Measurements from ENCODE around the gene CTDSPL2. TPM values are rescaled to one million over a fixed set of nuclear protein-coding genes. Genes with fewer than 3 reads are reported as not detected.
A peak's percentile ranks its signal among the peaks of the same experiment; 100 is the strongest.

Gene CTDSPL2
- total RNA-seq, 4 donors from 2014 or later, result 18.3 to 26.1 (median 24.5) TPM

DNA sequence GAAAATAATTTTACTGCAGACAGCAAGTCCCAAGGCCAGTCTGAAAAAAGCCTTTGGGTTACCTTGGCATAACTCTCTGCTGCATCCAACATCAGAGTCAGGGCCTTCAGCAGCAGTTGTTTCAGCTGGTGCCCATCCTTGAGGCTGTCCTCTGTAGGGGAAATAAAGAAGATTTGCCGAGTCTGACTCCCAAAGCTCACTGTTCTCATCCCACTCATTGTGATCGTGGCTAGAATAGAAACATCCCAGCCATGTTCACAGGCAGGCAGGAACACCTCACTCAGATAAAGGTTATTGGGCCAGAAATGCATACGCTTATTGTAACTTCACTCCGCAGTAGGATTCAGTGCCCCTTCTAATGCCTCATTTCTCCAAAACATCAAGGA, 138.7 kb downstream of the CTDSPL2 start:
- in situ Hi-C loops (cut with MboI; ENCODE audit: low sequenced_read_pairs in 4 of 4) (no loop called here), intact Hi-C loops (cut with DNase I; ENCODE audit: low total_unique reads) (no loop called here)
- H3K4me3 ChIP-seq, result no peak overlapping the region
- peaks cover 0 to 80% of the 10 kb centered on the region in 2 donors for H3K36me3 ChIP-seq
- no peak overlapping the region for H3K27ac ChIP-seq
- TF ChIP-seq, protein P1, sequence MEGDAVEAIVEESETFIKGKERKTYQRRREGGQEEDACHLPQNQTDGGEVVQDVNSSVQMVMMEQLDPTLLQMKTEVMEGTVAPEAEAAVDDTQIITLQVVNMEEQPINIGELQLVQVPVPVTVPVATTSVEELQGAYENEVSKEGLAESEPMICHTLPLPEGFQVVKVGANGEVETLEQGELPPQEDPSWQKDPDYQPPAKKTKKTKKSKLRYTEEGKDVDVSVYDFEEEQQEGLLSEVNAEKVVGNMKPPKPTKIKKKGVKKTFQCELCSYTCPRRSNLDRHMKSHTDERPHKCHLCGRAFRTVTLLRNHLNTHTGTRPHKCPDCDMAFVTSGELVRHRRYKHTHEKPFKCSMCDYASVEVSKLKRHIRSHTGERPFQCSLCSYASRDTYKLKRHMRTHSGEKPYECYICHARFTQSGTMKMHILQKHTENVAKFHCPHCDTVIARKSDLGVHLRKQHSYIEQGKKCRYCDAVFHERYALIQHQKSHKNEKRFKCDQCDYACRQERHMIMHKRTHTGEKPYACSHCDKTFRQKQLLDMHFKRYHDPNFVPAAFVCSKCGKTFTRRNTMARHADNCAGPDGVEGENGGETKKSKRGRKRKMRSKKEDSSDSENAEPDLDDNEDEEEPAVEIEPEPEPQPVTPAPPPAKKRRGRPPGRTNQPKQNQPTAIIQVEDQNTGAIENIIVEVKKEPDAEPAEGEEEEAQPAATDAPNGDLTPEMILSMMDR (IDR thresholded peaks at IDR 0.05 in 4 of 5, conservative IDR thresholded peaks at IDR 0.05 in 1 of 5), result no peak
- no peak for TF ChIP-seq POLR2A (IDR thresholded peaks at IDR 0.05)
- DNase-seq (no peak), ATAC-seq (no peak)
- no peaks in the 10 kb centered on the region for H3K27me3 ChIP-seq
- H3K9me3 ChIP-seq, result no peaks in the 10 kb centered on the region
- H3K4me1 ChIP-seq, result no peaks in the 10 kb centered on the region

DNA sequence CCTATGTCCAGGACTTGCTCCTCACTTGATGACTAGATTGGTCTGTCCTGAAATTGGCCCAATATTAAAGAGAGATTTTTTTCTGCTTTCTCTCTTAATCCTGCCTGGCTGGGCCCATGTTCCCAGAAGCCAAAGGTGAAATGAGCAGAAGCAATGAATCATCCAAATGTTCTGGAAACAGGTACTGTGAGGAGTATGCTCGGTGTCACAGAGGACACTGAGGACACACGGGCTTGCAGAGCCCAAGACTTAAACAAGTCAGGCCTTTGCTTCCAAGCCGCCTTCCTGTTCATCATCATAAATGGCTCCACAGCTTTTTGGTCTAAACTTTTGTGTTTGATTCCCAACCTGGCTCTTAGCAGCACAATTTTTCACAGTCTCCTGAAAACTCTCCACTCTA, 140.9 kb downstream of the CTDSPL2 start:
- H3K9me3 ChIP-seq, result no peaks in the 10 kb centered on the region
- no peak for DNase-seq
- H3K27me3 ChIP-seq, result no peaks in the 10 kb centered on the region
- TF ChIP-seq POLR2A (IDR thresholded peaks at IDR 0.05), result no peak
- TF ChIP-seq, protein P1 (IDR thresholded peaks at IDR 0.05 in 4 of 5, conservative IDR thresholded peaks at IDR 0.05 in 1 of 5), result no peak
- peaks cover 0 to 70% of the 10 kb centered on the region in 2 donors for H3K36me3 ChIP-seq
- ATAC-seq, result no peak
- H3K4me1 ChIP-seq, result no peaks in the 10 kb centered on the region
- in situ Hi-C loops (cut with MboI; ENCODE audit: low sequenced_read_pairs in 4 of 4), result no loop called here
- no peak overlapping the region for H3K27ac ChIP-seq
- intact Hi-C loops (cut with DNase I; ENCODE audit: low total_unique reads), result no loop called here
- no peak overlapping the region for H3K4me3 ChIP-seq

GRCh38 chr15:44569316-44569715, 141.9 kb downstream of the CTDSPL2 start:
- no peak for TF ChIP-seq POLR2A (IDR thresholded peaks at IDR 0.05)
- TF ChIP-seq, protein P1 (IDR thresholded peaks at IDR 0.05 in 4 of 5, conservative IDR thresholded peaks at IDR 0.05 in 1 of 5), result no peak
- Histone ChIP-seq H3K4me1 (no peaks in the 10 kb centered on the region), H3K4me3 (no peak overlapping the region), H3K9me3 (no peaks in the 10 kb centered on the region), H3K27ac (no peak overlapping the region), H3K27me3 (no peaks in the 10 kb centered on the region), H3K36me3 (peaks cover 0 to 60% of the 10 kb centered on the region in 2 donors)
- intact Hi-C loops (cut with DNase I; ENCODE audit: low total_unique reads), result no loop called here
- no peak for ATAC-seq
- DNase-seq, result no peak
- in situ Hi-C loops (cut with MboI; ENCODE audit: low sequenced_read_pairs in 4 of 4), result no loop called here

- no peaks in the 10 kb centered on the region for H3K9me3 ChIP-seq
- TF ChIP-seq POLR2A (IDR thresholded peaks at IDR 0.05), result no peak
- TF ChIP-seq, protein P1 (IDR thresholded peaks at IDR 0.05 in 4 of 5, conservative IDR thresholded peaks at IDR 0.05 in 1 of 5), result no peak
- intact Hi-C loops (cut with DNase I; ENCODE audit: low total_unique reads) (no loop called here), in situ Hi-C loops (cut with MboI; ENCODE audit: low sequenced_read_pairs in 4 of 4) (no loop called here)
- H3K27me3 ChIP-seq, result no peaks in the 10 kb centered on the region
- H3K4me1 ChIP-seq, result no peaks in the 10 kb centered on the region
- peaks cover 0 to 50% of the 10 kb centered on the region in 2 donors for H3K36me3 ChIP-seq
- no peak overlapping the region for H3K4me3 ChIP-seq
- DNase-seq (no peak), ATAC-seq (no peak)
- no peak overlapping the region for H3K27ac ChIP-seq
Observed at GRCh38 chr15:44570361-44570760, 142.9 kb downstream of the CTDSPL2 start.

DNA sequence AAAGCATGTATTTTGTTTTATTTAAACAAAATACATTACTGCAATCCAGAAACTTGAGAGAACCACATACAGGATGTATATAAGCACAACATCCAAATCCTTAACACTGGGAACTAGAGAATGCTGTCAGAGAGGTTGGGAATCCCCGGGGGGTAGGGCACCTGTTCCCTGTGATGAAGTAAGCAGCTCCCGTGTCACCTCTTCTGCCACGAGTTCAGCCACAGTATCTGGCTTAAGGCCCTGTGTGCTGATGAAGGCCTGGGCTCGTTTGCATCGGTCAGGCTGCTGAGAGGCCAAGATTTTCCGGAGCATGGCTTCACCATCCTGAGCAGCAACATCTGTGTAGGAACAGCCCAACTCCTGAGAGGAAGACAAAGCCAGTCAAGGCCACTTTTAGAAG, 146.0 kb downstream of the CTDSPL2 start:
- Histone ChIP-seq H3K9me3 (no peaks in the 10 kb centered on the region), H3K27me3 (no peaks in the 10 kb centered on the region), H3K4me3 (no peak overlapping the region), H3K4me1 (no peaks in the 10 kb centered on the region), H3K36me3 (peaks cover 0 to 27% of the 10 kb centered on the region in 2 donors), H3K27ac (peak overlapping the region; percentile 16 to 46 (median 41))
- TF ChIP-seq, protein P1 (IDR thresholded peaks at IDR 0.05 in 4 of 5, conservative IDR thresholded peaks at IDR 0.05 in 1 of 5), result no peak
- no peak for TF ChIP-seq POLR2A (IDR thresholded peaks at IDR 0.05)
- in situ Hi-C loops (cut with MboI; ENCODE audit: low sequenced_read_pairs in 4 of 4) (no loop called here), intact Hi-C loops (cut with DNase I; ENCODE audit: low total_unique reads) (no loop called here)
- DNase-seq (peak; percentile 25 to 78), ATAC-seq (peak; percentile 73 to 89)
